GM12872 (cell line): ENCODE data around the gene UAP1.

Experiments used
- CTCF ChIP-seq: IDR thresholded peaks from 3 replicates; pipeline ENCODE4 v1.5.1; 2011; ENCODE audit warnings: low read depth, mild to moderate bottlenecking, low read length, moderate library complexity; ENCODE audit not compliant: insufficient read depth

UAP1 gene

GRCh38 chr1:162605225-162605927 is 43.9 kb downstream of the UAP1 start:
- TF ChIP-seq CTCF: no peak

GRCh38 chr1:162609306-162609705 is 47.8 kb downstream of the UAP1 start:
- no peak for TF ChIP-seq CTCF

- no peak for TF ChIP-seq CTCF
Observed at GRCh38 chr1:162612606-162613400, 51.3 kb downstream of the UAP1 start.

GRCh38 chr1:162616848-162617247 is 55.3 kb downstream of the UAP1 start:
- TF ChIP-seq CTCF: no peak

- TF ChIP-seq CTCF: no peak
Observed at GRCh38 chr1:162617513-162617912, 56.0 kb downstream of the UAP1 start.

- no peak for TF ChIP-seq CTCF
Observed at GRCh38 chr1:162619076-162619475, 57.6 kb downstream of the UAP1 start.

- TF ChIP-seq CTCF: no peak
Observed at GRCh38 chr1:162621256-162621655, 59.7 kb downstream of the UAP1 start.
